HG02852 (cell line): ENCODE results near the gene COMT.

Experiments
- ATAC-seq: cut with Tn5 transposase; IDR thresholded peaks from one replicate; pipeline ENCODE4 v1.9.1; 2021; ENCODE audit warnings: mild to moderate bottlenecking, moderate library complexity; ENCODE audit not compliant: unreplicated experiment

Gene COMT

DNA sequence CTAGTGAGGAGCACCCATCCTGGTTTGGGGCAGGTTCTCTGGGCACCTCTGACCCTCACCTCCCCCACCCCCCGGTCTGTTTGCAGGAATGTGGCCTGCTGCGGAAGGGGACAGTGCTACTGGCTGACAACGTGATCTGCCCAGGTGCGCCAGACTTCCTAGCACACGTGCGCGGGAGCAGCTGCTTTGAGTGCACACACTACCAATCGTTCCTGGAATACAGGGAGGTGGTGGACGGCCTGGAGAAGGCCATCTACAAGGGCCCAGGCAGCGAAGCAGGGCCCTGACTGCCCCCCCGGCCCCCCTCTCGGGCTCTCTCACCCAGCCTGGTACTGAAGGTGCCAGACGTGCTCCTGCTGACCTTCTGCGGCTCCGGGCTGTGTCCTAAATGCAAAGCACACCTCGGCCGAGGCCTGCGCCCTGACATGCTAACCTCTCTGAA lies 26.9 kb downstream of the COMT start:
- ATAC-seq: no peak

DNA sequence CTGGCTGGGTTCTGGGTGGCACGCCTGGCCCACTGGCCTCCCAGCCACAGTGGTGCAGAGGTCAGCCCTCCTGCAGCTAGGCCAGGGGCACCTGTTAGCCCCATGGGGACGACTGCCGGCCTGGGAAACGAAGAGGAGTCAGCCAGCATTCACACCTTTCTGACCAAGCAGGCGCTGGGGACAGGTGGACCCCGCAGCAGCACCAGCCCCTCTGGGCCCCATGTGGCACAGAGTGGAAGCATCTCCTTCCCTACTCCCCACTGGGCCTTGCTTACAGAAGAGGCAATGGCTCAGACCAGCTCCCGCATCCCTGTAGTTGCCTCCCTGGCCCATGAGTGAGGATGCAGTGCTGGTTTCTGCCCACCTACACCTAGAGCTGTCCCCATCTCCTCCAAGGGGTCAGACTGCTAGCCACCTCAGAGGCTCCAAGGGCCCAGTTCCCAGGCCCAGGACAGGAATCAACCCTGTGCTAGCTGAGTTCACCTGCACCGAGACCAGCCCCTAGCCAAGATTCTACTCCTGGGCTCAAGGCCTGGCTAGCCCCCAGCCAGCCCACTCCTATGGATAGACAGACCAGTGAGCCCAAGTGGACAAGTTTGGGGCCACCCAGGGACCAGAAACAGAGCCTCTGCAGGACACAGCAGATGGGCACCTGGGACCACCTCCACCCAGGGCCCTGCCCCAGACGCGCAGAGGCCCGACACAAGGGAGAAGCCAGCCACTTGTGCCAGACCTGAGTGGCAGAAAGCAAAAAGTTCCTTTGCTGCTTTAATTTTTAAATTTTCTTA lies 27.8 kb downstream of the COMT start:
- no peak for ATAC-seq

DNA sequence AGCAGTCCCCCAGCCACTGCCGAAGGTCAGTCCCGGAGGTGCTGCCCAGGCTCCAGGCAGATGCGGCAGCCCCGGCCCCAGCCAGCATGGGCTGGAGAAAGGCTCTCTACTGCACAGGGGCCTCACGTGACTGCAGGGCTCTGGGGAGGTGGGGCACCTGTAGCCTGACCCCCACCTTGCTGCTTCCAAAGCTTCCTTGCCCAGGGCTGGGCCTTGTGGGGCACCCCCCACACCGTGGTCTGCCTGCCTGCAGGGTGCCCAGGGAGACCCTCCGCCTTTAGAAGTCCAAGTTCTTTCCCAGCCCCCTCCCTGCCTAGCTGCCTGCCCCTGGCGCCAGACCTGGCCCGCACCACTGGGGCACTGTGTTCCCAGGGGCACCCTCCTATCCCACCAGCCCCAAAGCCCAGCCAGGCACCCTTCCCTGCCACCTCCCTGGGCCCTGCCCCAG lies 28.5 kb downstream of the COMT start:
- ATAC-seq: no peak

DNA sequence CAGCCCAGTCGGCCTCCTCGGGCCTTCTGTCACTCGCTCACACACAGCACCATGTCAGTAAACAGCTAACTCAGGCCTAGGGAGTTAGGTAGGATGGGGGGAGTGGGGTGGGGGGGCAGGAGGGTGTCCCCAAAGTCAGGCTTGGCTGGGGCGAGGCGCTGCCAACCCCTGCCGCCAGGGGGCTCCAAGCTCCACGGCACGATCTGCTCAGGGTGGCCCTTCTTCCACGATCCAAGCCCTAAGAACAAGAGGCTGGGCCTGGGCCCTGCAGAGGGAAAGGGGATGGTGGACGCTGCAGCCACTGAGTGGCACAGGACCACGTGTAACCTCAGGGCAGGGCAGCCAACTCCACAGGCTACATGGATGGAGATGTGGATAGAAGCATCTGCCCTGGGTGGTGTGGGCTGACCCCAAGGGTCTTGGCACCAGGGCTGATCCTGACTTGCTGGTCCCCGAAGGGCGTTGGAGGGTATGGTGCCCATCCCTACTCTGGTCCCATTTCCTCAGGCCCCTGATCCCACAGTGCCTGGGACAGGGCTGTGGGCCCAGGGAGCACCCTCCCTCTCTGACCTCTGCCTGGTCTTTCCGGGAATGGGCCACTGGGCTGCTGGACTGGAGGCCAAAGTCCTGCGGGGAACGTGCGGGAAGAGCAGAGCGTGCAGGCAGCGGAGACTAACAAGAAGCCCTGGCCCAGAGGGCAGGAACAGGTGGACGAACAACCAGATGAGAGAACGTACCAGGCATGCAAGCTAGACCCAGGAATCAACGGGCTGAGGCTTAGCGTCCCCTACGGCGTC lies 29.1 kb downstream of the COMT start:
- ATAC-seq: no peak

DNA sequence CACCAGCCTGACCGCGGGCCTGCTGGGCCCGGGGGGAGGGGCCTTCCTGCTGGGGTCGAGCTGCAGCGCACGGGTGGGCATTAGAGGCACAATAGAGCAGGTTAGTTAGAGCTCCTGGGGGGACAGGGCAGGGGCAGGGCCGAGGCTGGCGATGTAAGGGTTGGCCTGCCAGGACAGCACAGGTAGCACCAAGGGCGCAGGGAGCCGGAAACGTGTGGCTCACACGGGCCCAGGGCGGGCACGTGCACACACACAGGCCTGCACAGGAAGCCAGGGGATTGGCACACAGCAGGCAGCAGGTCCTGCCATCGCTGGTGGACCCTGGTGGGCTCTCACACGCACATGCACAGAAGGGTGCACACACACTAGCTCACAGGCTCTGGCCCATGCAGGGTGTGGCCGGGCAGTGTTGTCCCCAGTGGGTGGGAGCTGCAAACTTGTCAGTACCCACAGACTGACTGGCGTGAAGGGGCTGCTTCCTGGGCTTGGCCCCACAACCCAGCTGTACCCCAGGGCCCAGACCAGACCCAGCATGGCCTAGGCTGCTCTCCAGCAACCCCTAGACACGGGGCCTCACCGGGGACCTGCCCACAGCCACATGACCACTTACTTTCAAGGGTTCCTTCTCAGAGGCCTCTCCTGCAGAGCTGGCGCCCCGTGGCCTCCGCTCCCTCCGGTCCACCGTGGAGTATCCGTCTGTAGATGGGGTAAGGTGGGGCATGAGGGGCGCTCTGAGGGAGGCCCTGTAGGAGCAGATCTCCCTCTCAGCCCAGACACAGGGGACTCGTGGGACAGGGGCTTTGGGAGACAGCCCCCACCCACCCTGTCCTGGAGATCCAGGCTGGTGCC lies 29.9 kb downstream of the COMT start:
- no peak for ATAC-seq

DNA sequence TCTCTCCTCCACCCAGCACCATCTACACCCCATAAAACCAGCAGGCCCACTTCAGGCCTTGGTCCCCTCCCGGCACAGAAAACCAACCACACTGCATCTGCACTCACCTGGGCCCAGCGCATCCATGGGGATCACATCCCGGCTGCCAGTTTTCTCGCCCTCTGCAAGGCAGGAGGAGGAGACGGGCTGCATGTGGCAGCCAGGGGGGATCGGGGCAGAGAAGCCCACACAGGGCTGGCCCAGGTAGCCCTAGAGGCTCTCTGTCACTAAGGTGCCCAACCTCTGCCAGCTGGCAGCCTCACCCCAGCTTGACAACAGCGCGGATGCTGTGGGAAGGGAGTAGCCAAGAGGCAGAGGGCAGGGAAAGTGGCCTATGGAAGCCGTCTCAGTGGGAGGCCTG lies 30.7 kb downstream of the COMT start:
- ATAC-seq: no peak

DNA sequence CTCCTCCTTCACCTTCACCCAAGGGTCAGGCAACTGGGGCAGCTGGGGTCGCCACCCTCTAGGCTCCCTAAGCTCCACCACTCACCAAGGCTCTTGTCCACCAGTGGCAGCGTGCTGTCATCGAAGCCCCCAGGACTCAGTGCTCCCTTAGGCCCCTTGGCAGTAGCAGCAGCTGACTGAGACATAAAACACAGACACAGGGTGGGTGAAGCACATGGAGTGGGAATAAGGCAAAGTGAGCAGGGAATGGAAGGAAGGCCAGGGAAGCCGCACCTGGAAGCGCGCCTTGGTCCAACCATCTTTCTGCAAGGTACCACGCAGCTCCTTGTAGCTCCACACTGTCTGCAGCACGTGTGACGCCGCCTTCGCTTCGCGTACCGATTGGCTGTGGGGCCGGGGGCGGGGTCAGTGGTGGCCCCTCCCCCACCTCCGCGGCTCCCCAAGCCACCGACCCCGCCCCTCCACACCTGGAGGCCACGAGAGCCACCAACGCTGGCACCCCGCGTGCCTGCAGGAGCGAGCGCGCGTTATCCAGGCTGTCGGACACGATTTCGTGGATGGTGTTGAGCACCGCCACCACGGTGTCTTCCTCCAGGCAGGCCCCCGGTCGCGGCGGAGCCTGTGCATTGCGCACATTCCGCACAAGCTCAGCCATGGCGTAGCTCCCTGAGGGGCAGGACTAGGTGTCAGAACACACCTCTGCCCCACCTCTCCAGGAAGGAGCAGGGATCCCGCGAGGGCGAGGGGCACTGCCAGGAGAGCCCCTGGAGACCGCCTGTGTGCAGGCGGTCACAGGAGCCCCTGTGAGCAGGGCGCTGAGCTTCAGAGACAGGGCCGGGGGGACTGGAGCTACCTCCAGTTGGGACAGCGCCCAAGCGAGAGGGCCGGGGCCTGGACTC lies 31.3 kb downstream of the COMT start:
- ATAC-seq: no peak

DNA sequence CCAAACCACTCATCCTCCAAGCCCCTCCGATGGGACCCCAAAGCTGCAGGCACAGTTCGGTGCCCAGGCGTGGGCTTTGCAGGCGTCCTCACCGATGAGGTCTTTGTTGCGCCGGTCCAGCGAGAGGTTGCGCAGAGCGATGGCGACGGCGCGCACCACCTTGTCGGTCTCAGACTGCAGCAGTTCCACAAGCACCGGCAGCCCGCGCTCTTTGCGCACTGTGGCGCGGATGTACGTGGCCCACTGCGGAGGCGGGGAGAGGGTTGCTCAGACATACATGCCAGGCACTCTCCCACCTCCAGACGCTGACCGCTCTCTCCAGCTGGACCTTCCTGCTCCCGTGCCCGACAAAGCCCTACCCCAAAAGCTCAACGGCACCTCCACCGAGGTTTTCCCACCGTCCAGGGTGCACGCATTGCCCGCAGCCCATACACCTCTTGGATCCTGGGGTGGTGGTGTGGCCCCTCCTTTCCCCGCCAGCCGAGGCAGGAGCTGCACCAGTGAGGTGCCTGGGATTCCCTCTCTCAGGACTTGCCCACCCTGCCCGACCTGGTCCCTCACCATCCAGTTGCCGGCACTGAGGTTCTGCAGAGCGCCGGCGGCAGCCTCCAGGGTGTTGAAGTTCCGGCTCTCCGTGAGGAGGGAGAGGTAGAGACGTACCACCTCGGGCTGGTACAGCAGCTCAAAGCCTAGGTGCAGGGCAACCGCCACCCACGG lies 32.1 kb downstream of the COMT start:
- ATAC-seq: no peak

DNA sequence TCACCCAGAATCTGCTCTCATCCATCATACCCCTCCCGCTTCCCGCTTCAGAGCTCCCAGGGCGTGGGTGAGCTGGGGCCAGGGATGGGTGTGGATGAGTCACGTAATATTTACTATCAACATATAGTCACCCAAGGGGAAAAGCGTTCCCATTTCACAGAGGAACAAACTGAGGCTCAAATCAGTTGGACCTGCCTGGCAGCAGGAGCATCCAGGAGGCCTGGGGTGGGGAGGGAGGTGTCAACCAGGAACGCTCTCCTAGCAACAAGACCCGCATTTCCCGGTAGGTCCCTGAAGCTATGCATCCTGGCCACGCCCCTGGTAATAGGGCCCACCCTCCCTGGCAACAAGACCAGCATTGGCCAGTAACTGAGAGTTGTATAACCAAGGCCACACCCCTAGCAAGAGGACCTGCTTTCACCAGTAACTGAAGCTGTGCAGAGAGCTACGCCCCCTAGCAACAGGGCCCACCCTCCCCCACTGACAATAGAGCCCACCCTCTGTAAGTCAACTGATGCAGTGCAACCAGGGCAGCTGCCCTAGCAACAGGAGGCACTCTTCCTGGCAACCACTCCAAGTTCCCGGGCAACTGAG lies 32.8 kb downstream of the COMT start:
- ATAC-seq: no peak

DNA sequence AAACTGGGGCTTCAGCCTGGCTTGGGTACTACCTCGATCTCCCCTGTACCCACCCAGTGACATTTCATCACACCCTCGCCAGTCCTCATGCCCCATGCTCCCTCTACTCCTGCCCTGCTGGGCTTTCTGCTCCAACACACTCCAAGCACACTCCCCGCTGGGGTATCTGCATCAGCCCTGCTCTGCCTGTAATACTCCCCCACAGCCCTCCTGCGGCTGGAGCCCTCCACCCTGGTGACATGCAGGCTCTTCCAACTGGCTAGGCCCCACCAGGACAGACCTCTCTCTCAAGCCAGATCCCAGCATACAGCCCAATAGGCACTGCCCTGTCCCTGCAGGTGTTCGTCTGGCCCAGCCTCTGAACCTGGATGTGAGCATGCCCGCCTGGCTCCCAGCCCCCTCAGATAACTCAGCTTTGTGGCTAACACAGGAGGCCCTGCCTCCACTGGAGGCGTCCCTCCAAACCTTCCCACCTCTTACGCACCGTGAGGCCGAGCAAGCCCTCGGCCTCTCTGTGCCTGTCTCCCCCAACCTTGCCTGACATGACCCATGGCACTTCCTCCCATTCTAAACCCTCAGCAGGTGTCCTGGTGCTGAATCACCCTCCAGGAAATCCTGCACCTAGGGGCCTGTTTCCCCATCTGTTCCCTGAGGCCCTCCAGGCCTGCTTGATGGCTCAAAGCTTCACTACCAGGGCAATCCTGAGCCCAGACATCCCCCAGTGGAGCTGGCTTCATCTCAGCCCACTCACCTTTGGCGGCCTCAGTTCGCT lies 33.5 kb downstream of the COMT start:
- no peak for ATAC-seq

DNA sequence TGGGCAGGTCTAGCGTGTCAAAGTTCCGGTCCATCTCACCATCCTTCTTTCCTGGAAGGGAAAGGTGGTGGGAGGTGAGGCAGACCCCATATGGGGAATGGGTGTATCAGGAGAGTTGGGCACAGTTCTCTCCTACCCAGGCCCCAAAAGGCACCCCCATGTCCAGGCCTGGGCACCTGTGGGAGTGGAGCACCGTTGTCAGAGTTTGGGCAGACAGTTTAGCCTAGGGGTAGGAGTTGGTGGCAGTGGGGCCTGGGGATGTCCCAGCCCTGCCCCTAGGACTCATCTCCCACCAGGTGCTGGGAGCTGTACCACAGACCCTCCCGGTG lies 34.1 kb downstream of the COMT start:
- ATAC-seq: no peak

DNA sequence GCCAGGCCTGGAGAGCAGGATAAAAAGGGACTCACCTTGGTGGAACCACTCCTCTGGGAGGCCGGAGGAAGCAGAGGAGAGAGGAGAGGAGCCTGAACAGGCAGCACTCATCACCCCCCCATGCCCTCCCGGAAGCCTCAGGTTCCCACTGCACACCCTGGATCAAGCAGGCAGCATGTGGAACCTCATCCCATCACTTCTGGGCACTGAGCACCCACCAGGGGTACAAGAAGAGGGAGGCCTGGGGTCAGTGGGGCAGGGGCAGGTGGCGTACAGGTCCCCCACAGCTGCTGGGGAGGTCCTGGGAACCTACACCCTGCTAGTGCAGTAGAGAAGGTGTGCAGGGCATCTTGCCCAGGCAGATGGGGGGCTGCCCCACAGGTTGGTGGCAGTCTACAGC lies 35.1 kb downstream of the COMT start:
- no peak for ATAC-seq

DNA sequence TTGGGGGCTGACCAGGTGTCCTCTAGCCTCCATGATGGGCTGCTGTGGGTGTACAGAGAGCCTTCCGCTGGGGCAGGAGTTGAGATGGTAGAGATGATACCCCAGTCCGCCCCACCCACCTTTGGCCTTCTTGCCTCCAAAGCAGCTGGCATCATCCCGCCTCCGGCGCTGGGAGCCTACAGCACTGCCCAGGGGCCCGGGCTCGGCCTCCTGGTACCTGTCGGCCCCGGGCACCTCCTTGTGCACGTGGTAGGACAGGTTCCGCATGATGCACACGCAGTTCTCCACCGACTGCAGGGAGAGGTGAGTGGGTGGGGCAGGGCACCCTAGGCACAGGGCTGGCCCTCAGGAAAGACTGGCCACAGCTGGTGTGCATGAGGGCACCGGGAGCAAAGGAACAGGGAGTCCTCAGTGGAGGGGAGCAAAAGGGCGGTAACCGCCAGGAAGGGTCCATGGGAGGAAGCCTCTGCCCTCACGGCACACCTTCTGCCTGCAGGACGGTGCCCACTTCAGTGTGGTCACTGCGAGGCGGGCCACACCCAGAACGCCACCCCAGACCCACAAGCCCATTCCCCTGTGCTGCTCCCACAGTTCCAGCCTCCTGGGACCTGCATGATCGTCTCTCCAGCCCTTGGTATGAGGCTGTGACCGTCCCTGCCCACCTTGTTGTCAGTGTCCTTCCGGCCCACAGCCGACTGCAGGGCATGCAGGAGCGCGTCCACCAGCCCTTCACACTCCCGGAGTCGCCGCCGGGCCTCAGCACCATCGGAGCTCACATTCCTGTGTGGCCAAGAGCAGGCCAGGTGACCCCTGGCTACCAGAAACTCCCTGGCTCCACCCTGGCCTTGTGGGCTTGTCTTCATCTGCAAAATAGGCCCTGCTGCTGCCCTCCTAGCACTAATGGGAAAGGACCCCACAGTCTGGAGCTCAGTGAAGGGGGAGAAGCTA lies 36.0 kb downstream of the COMT start:
- no peak for ATAC-seq

DNA sequence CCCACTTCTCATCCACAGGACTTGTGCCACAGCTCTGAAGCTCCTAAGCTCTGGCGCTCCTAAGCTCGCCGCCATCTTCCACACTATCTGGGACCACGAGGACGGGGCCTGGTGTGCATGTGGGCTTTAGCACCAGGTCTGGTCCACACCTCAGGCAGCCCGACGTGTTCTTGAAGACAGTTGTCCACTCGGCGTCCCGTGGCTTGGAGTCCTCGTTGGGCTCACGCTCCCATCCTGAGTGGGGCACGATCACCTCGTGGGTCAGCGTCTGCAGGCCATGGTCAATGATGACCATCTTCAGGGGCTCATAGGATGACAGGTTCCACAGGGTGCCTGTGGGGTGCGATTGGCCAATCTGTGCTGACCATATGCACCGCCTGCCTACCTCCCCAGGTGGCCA lies 37.2 kb downstream of the COMT start:
- ATAC-seq: no peak

DNA sequence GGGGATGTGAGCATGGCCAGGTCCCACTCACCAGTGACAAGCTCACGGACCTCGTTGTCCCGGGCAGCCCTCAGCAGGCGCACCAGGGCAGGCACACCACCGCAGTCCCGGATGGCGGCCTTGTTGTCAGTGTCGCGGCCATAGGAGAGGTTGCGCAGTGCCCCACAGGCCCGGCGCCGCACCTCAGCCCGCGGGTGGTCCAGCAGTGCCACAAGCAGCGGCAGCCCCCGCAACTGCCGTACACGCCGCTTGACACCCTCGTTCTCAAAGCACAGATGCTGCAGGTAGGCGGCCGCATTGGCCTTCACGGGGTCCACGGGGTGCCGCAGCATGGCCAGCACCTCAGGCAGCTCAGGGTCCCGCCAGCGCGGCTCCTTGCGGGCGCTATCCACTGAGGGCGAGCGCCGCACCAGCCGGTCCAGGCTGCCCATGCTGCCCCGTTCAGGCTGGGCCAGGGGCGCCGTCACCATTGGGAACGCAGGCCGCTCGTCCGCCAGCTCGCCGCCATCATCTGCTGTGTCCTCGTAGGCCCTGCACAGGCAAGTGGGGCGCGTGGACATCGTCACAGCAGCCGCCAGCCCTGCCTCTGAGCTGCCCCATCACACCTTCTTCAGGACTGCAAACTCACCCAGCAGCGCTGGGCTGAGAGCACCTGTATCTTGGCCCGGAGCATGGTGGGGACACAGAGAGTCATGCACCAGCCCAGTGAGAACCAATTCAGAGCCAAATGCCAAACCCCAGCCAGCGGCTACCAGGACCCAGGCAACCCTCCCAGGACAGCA lies 38.3 kb downstream of the COMT start:
- no peak for ATAC-seq

DNA sequence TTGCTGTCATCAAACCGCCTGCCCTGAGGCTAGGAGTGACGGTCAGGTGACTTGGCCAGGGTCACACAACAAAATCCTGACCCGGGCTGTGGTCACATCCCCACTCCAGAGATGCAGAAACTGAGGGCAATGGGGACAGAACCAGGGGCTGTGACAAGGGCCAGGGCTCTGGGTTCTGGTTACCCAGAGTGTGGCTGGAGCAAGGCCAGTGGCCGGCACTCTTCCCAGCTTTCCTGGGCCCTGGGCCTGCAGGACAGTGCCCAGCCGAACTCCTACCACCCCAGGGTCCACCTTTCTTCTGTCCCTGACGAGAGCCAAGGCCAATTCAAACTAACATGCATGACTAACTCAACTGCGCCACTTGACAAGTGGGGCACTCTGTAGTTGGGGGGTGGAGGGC lies 39.2 kb downstream of the COMT start:
- ATAC-seq: no peak
